ENCODE measurements around the gene ADPRS.

GRCh38 chr1:36055706-36056105 lies 33.0 kb upstream of the ADPRS start:
- TF ChIP-seq POLR2A (IDR thresholded peaks at IDR 0.05) (no peak), CTCF (IDR thresholded peaks at IDR 0.05) (no peak)

All from gastroesophageal sphincter (tissue), 3 donors.